ENCODE results near the gene DCST1.
A peak's percentile ranks its signal among the peaks of the same experiment; 100 is the strongest.

Gene DCST1

DNA sequence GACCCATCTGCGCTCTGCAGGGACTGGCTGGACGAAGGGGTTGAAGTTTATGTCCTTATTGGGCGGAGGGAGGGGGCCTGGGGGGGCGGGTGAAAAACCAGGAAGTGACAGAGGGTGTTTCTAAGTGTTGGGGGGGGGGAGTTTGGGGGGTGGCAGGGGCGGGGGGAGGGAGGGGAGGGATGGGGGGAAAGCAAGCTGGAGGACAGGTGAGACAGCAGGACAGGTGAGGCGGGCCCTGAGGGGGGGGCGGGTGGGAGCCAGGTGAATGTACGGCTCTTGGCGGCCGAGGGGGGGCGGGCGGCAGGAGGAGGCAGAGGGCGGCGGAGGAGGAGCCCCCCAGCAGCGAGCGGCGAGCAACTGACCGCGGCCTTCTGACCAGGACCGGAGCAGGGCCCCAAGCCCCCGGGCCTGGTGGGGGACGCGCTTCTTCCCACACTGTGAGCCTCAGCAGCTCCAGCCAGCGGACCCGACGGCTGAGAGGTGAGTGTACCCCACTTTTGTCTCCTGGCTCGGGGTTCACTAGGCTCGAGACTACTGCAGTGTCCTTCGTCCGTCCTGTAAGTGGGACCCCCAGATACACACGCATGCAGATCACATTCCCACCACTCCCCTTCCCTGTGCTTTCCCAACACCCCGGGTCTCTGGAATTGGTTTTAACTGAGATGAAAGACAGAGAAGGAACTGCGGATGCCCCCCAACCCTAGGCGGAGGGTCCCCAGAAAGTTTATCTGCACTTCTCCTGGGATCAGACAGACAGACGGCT is 31.0 kb upstream of the DCST1 start, which contains the start of gene ZBTB7B:
ZBTB7B (plus strand) TSS at position 339 of the 763 bp plus-strand sequence. CDS start 11,859 bp downstream, outside the sequence.
- peaks cover 16 to 46% of the 10 kb centered on the region in 2 donors for H3K4me1 ChIP-seq (ENCODE audit: control insufficient read depth in 1 of 2, insufficient read depth in 2 of 2, low read length in 2 of 2)
- H3K4me3 ChIP-seq (ENCODE audit: low read depth in 1 of 2, low read length in 2 of 2), result peak within 1 kb of the TSS; percentile 92 to 93
- H3K27me3 ChIP-seq (ENCODE audit: low read depth, low read length), result no peaks in the 10 kb centered on the region
- peaks cover 0 to 5% of the 10 kb centered on the region in 2 donors for H3K36me3 ChIP-seq (ENCODE audit: control insufficient read depth in 1 of 2, insufficient read depth in 2 of 2, low read length in 2 of 2)
- no peaks in the 10 kb centered on the region for H3K9me3 ChIP-seq (ENCODE audit: control insufficient read depth in 1 of 2, low read length in 2 of 2)
- peak within 1 kb of the TSS; percentile 97 for H3K27ac ChIP-seq (ENCODE audit: low read length)

DNA sequence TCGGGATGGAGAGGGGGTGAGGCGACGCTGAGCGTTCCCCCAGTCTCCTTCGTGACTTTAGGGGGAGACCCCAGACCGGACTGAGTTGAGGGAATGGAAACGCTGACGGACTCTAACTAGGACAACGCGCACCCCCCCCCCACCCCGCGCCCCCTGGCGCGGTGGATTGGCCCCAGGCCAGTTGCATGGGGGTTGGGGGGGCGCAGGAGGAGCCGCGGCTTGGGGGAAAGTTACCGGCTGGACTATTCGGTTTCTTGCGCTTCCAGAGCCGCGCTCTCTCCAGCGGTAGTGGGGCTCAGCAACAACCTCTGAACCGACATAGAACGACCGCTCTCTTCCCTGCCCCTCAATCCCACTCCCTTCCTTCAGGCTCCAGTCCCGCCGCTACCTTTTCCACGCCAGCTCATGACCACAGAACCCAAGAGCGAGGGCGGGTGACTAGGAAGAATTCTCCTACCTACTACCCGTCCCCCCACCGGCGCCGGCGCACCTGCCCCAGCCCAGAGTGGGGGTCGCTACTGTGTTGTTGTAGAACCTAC is 30.3 kb upstream of the DCST1 start:
- Histone ChIP-seq H3K4me3 (ENCODE audit: low read depth in 1 of 2, low read length in 2 of 2) (peak overlapping the region; percentile 92 to 93), H3K36me3 (ENCODE audit: control insufficient read depth in 1 of 2, insufficient read depth in 2 of 2, low read length in 2 of 2) (peaks cover 0 to 5% of the 10 kb centered on the region in 2 donors), H3K27ac (ENCODE audit: low read length) (peak overlapping the region; percentile 97), H3K9me3 (ENCODE audit: control insufficient read depth in 1 of 2, low read length in 2 of 2) (no peaks in the 10 kb centered on the region), H3K4me1 (ENCODE audit: control insufficient read depth in 1 of 2, insufficient read depth in 2 of 2, low read length in 2 of 2) (peaks cover 17 to 46% of the 10 kb centered on the region in 2 donors), H3K27me3 (ENCODE audit: low read depth, low read length) (no peaks in the 10 kb centered on the region)

DNA sequence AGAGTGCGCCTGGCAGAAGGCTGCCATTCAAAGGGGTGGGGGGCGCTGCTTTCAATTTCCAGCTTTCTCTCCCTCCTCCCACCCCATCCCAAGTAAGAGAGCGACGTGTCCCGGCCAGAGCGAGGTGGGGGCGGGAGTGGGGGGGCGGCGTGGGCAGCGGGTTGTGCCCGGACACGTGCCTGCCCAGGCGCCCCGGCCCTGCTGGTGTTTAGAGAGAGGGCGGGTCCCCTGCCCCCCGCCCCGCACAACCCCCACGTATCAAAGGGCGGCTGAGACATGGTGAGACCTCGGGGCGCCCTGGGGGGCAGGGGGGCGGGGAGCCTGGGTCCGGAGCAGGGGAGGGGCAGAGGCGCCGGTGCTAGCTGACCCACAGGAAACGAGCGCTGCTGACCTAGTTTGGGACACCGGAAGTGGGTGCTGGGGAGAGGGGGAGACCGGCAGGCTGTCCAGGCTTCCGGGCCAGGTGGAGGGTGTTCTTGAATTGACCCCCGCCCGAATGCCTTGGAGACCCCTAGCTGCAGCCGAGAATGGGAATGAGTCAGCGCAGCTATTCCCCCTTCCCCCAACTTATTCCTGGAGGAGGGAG is 29.8 kb upstream of the DCST1 start:
- H3K4me3 ChIP-seq (ENCODE audit: low read depth in 1 of 2, low read length in 2 of 2), result peak overlapping the region; percentile 92 to 93
- H3K36me3 ChIP-seq (ENCODE audit: control insufficient read depth in 1 of 2, insufficient read depth in 2 of 2, low read length in 2 of 2), result peaks cover 0 to 5% of the 10 kb centered on the region in 2 donors
- no peaks in the 10 kb centered on the region for H3K9me3 ChIP-seq (ENCODE audit: control insufficient read depth in 1 of 2, low read length in 2 of 2)
- peak overlapping the region; percentile 97 for H3K27ac ChIP-seq (ENCODE audit: low read length)
- no peaks in the 10 kb centered on the region for H3K27me3 ChIP-seq (ENCODE audit: low read depth, low read length)
- H3K4me1 ChIP-seq (ENCODE audit: control insufficient read depth in 1 of 2, insufficient read depth in 2 of 2, low read length in 2 of 2), result peaks cover 17 to 45% of the 10 kb centered on the region in 2 donors

DNA sequence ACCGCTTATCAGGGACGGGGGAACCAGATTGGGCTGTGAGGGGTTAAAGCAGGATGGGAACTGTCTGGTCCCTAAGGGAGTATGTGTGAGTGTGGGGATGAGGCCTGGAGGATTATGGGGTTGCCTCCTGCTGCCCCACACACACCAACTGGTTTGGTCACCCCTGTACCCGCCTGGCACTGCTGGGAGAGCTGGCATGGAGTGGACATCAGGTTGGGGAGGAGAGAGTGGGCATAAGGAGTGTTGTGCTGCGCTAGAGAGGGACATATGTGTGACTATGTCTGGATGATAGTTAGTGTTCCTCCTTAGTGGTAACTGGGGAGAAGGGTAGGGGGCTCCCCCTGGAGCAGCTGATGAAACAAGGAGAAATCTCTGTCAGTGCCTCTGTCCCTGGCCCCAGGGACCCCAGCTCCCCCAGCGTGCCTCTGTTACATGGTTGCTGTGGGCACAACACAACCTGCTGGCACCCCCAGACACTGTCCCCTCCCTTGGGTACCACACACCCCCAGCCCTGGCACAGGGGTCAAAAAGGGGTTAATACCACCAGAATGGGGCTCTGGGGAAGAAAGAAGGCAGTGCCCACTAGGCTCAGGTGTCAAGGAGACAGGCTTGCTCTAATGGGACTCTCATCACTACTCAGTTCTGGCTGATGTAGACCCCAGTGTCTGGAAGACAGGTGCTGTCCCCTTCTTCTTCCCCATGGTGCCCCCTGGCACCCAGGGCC is 29.1 kb upstream of the DCST1 start:
- Histone ChIP-seq H3K27me3 (ENCODE audit: low read depth, low read length) (no peaks in the 10 kb centered on the region), H3K4me1 (ENCODE audit: control insufficient read depth in 1 of 2, insufficient read depth in 2 of 2, low read length in 2 of 2) (peaks cover 17 to 40% of the 10 kb centered on the region in 2 donors), H3K27ac (ENCODE audit: low read length) (peak overlapping the region; percentile 97), H3K36me3 (ENCODE audit: control insufficient read depth in 1 of 2, insufficient read depth in 2 of 2, low read length in 2 of 2) (peaks cover 0 to 5% of the 10 kb centered on the region in 2 donors), H3K9me3 (ENCODE audit: control insufficient read depth in 1 of 2, low read length in 2 of 2) (no peaks in the 10 kb centered on the region), H3K4me3 (ENCODE audit: low read depth in 1 of 2, low read length in 2 of 2) (peak overlapping the region; percentile 92 to 93)

DNA sequence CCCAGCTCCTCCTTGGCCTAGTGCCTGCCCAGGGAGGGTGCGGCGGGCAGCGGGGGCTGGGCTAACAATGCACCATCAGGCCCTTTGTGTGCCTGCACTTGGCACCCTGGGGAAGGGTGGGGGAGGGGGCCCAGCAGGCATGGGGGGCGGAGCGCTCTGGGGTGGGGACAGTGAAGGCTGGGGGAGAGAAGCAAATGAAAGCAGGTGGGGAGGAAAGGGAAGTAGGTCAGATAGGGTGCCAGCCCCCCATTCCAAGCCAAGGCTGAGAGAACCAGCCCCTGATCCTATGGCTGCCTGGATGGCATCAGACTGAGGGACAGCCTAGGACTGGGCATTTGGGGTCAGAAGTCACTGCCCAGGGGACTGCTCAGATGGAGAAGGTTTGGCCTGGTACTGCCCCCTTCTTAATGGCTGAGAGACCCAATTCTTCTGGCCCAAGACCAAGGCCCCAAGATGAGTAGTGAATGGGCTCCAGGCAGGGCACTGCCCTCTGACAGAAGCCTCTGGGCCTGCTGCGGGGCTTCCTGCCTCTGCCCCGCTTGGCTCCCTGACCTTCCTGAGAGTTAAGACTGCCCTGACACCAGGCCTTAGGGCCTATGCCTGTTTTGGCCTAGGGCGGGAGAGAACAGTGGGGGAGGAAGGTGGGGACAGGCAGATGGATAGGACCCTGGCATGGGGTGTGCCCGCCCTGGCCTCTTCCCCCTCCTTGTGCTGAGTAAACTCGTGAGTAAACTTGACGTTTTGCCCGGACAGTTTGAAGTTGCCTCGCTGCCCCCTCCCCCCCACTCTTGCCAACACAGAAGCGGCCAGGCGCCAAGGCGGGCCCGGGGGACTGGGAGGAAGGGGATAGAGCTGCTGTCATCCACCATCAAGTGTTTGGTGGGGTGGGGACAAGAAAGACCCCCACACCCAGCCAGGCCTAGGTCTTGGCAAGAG is 28.3 kb upstream of the DCST1 start:
- peaks cover 0 to 5% of the 10 kb centered on the region in 2 donors for H3K36me3 ChIP-seq (ENCODE audit: control insufficient read depth in 1 of 2, insufficient read depth in 2 of 2, low read length in 2 of 2)
- peak overlapping the region; percentile 97 for H3K27ac ChIP-seq (ENCODE audit: low read length)
- no peaks in the 10 kb centered on the region for H3K27me3 ChIP-seq (ENCODE audit: low read depth, low read length)
- peaks cover 18 to 38% of the 10 kb centered on the region in 2 donors for H3K4me1 ChIP-seq (ENCODE audit: control insufficient read depth in 1 of 2, insufficient read depth in 2 of 2, low read length in 2 of 2)
- H3K4me3 ChIP-seq (ENCODE audit: low read depth in 1 of 2, low read length in 2 of 2), result peak overlapping the region; percentile 92 to 93
- no peaks in the 10 kb centered on the region for H3K9me3 ChIP-seq (ENCODE audit: control insufficient read depth in 1 of 2, low read length in 2 of 2)

DNA sequence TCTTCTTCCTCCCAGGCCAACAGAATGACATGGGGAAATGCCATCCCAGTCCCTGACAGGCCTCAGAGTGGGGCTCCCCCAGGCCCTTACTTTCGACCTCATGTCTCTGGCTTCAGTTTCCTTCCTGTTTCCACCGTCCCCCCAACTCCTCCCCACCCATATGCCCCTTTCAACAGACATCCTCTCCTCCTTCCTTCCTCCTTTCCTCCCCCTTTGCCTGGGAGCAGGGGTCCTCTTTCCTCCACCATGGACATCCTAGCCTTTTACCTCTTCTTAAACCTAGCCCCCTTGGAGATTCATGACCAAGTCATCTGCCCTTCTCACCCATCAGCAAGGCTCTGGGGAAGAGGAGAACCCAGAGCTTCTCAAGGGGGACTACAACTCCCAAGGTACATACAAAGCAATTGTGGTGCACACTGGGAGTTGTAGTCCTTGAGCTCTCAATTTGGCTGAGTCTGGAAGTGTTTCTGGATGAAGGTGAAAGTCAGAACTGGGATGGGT is 27.0 kb upstream of the DCST1 start:
- no peaks in the 10 kb centered on the region for H3K27me3 ChIP-seq (ENCODE audit: low read depth, low read length)
- peaks cover 27 to 44% of the 10 kb centered on the region in 2 donors for H3K4me1 ChIP-seq (ENCODE audit: control insufficient read depth in 1 of 2, insufficient read depth in 2 of 2, low read length in 2 of 2)
- H3K27ac ChIP-seq (ENCODE audit: low read length), result peak overlapping the region; percentile 97
- H3K9me3 ChIP-seq (ENCODE audit: control insufficient read depth in 1 of 2, low read length in 2 of 2), result no peaks in the 10 kb centered on the region
- H3K36me3 ChIP-seq (ENCODE audit: control insufficient read depth in 1 of 2, insufficient read depth in 2 of 2, low read length in 2 of 2), result peaks cover 0 to 3% of the 10 kb centered on the region in 2 donors
- peak overlapping the region in 1 of 2 donors; percentile 33 for H3K4me3 ChIP-seq (ENCODE audit: low read depth in 1 of 2, low read length in 2 of 2)

DNA sequence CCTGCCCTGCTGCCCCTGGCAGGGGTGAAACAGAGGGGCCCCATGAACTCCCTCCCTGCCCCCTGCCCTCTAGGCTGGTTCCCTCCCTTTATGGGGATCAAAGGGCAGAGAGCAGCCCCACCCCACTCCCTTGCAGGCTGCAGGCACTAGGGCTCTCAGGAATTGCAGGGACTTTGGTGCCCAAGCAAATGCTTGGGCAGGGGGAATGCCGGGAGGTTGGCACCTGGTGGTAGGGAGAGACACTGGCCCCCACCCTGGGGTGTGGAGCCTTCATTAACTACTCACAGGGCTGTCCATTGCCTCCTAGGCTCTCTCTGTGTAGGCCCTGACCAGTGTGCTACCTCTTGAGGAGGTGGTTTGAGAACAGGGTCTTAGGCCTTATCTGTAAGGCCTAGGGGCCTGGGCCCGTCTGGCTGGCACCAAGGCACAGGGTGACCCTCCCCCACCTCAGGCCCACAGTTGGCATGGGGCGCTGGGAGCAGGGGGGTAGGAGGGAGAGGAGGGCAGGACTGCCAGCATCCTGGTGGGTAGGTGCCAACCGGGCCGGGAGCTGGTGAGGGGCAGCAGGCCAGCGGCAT is 26.3 kb upstream of the DCST1 start:
- Histone ChIP-seq H3K4me3 (ENCODE audit: low read depth in 1 of 2, low read length in 2 of 2) (peak overlapping the region in 1 of 2 donors; percentile 46), H3K9me3 (ENCODE audit: control insufficient read depth in 1 of 2, low read length in 2 of 2) (no peaks in the 10 kb centered on the region), H3K4me1 (ENCODE audit: control insufficient read depth in 1 of 2, insufficient read depth in 2 of 2, low read length in 2 of 2) (peaks cover 29 to 51% of the 10 kb centered on the region in 2 donors), H3K27me3 (ENCODE audit: low read depth, low read length) (no peaks in the 10 kb centered on the region), H3K36me3 (ENCODE audit: control insufficient read depth in 1 of 2, insufficient read depth in 2 of 2, low read length in 2 of 2) (no peaks in the 10 kb centered on the region), H3K27ac (ENCODE audit: low read length) (peak overlapping the region; percentile 86)

DNA sequence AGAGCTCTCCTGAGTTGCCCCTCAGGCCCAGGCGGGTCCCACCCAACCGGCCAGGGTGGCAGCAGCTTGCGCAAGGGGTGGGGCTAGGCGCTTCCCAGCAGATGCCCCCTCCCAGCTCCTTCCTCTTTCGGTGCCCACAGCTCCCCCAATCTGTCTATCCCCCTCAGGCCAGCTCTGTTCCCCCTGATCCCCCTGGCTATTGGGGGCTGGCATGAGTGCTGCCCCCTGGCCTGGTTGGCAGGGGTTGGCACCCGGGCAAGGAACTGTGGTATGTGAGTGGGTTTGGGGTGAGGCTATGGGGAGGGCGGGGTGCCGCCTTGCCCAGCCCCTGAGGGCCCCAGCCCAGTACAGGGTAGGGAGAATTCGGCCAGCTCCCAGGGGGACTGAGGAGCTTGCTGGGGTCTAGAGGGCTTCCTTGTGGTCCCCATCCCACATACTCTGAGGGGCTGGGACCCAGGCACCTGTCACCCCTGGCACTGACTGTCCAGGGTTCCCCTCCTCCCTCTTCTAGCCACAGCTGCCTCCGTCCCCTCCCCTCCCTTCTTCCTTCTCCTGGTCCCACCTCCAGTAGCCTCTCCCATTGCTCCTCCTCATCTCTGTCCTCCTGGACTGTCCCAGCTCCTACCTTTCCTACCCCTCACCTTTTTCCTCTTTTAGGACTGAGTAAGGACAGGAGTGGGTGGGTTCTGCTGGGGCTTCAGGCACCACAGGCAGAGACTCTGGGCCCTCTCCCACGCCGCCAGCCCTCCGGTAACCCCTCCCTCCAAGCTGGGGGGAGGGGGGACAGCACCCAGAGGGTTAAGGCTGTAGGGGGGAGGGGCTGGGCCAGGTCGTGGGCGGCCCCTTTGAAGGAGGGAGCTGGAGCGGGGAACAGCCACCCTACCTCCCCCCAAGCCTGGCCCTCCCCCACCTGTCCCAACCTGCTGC is 25.3 kb upstream of the DCST1 start:
- Histone ChIP-seq H3K4me1 (ENCODE audit: control insufficient read depth in 1 of 2, insufficient read depth in 2 of 2, low read length in 2 of 2) (peaks cover 35 to 54% of the 10 kb centered on the region in 2 donors), H3K9me3 (ENCODE audit: control insufficient read depth in 1 of 2, low read length in 2 of 2) (no peaks in the 10 kb centered on the region), H3K36me3 (ENCODE audit: control insufficient read depth in 1 of 2, insufficient read depth in 2 of 2, low read length in 2 of 2) (no peaks in the 10 kb centered on the region), H3K4me3 (ENCODE audit: low read depth in 1 of 2, low read length in 2 of 2) (peak overlapping the region; percentile 30 to 53), H3K27me3 (ENCODE audit: low read depth, low read length) (no peaks in the 10 kb centered on the region), H3K27ac (ENCODE audit: low read length) (peak overlapping the region; percentile 86)

DNA sequence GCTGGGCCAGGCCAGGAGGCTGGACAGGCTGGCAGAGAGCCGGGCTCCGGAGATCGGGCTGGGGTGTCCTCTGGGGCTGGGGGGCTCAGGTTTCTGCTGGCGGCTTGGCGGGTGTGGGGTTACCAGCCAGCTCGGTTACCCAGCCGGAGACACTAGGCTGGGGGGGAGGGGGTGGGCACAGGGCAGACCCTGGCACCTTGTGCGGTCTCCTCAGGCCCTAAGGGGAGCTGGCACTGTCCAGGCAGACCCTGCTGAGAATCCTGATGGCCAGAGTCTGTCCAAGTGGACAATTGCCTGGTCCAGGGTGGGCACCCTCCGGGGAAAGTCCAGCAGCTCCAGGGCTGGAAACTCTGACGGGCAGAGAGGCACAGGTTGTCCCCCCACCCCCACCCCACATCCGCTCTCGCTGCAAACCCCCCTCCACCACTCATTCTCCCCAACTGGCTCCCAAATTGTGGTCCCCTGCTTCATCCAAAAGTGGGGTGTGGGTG is 24.4 kb upstream of the DCST1 start:
- Histone ChIP-seq H3K4me1 (ENCODE audit: control insufficient read depth in 1 of 2, insufficient read depth in 2 of 2, low read length in 2 of 2) (peaks cover 35 to 48% of the 10 kb centered on the region in 2 donors), H3K4me3 (ENCODE audit: low read depth in 1 of 2, low read length in 2 of 2) (peak overlapping the region; percentile 27 to 53), H3K27ac (ENCODE audit: low read length) (peak overlapping the region; percentile 86)

More for the DNA sequence above, 24.4 kb upstream of the DCST1 start:
- Histone ChIP-seq H3K27me3 (ENCODE audit: low read depth, low read length) (no peaks in the 10 kb centered on the region), H3K36me3 (ENCODE audit: control insufficient read depth in 1 of 2, insufficient read depth in 2 of 2, low read length in 2 of 2) (peaks cover 0 to 3% of the 10 kb centered on the region in 2 donors), H3K9me3 (ENCODE audit: control insufficient read depth in 1 of 2, low read length in 2 of 2) (no peaks in the 10 kb centered on the region)
